ENCODE measurements around the gene DCAF4.

Gene DCAF4

GRCh38 chr14:72889366-72889765 is 36.9 kb upstream of the DCAF4 start:
- TF ChIP-seq TAF1 (IDR thresholded peaks at IDR 0.05; ENCODE audit: borderline replicate concordance, insufficient read depth, low read length) (no peak), REST (IDR thresholded peaks at IDR 0.05; ENCODE audit: insufficient read depth in 1 of 2, low read depth in 2 of 2, low read length in 2 of 2) (no peak), POLR2AphosphoS5 (IDR thresholded peaks at IDR 0.05; ENCODE audit: low read depth, low read length) (no peak), FOXP2 (optimal IDR thresholded peaks at IDR 0.05; ENCODE audit: borderline replicate concordance, extremely low read depth, extremely low read length, insufficient read depth) (no peak), SIN3A (IDR thresholded peaks at IDR 0.05; ENCODE audit: borderline replicate concordance, insufficient read depth, low read length) (no peak)

- TF ChIP-seq SIN3A (IDR thresholded peaks at IDR 0.05; ENCODE audit: borderline replicate concordance, insufficient read depth, low read length) (no peak), POLR2AphosphoS5 (IDR thresholded peaks at IDR 0.05; ENCODE audit: low read depth, low read length) (no peak), REST (IDR thresholded peaks at IDR 0.05; ENCODE audit: insufficient read depth in 1 of 2, low read depth in 2 of 2, low read length in 2 of 2) (no peak), TAF1 (IDR thresholded peaks at IDR 0.05; ENCODE audit: borderline replicate concordance, insufficient read depth, low read length) (no peak), FOXP2 (optimal IDR thresholded peaks at IDR 0.05; ENCODE audit: borderline replicate concordance, extremely low read depth, extremely low read length, insufficient read depth) (no peak)
Observed at GRCh38 chr14:72891666-72892102, 34.6 kb upstream of the DCAF4 start.

- TF ChIP-seq FOXP2 (optimal IDR thresholded peaks at IDR 0.05; ENCODE audit: borderline replicate concordance, extremely low read depth, extremely low read length, insufficient read depth) (no peak), POLR2AphosphoS5 (IDR thresholded peaks at IDR 0.05; ENCODE audit: low read depth, low read length) (no peak), SIN3A (IDR thresholded peaks at IDR 0.05; ENCODE audit: borderline replicate concordance, insufficient read depth, low read length) (no peak), TAF1 (IDR thresholded peaks at IDR 0.05; ENCODE audit: borderline replicate concordance, insufficient read depth, low read length) (no peak), REST (IDR thresholded peaks at IDR 0.05; ENCODE audit: insufficient read depth in 1 of 2, low read depth in 2 of 2, low read length in 2 of 2) (no peak)
Observed at GRCh38 chr14:72892103-72892878, 34.0 kb upstream of the DCAF4 start.

GRCh38 chr14:72892879-72893635 is 33.2 kb upstream of the DCAF4 start:
- no peak for TF ChIP-seq POLR2AphosphoS5 (IDR thresholded peaks at IDR 0.05; ENCODE audit: low read depth, low read length)
- no peak for TF ChIP-seq TAF1 (IDR thresholded peaks at IDR 0.05; ENCODE audit: borderline replicate concordance, insufficient read depth, low read length)
- no peak for TF ChIP-seq REST (IDR thresholded peaks at IDR 0.05; ENCODE audit: insufficient read depth in 1 of 2, low read depth in 2 of 2, low read length in 2 of 2)
- TF ChIP-seq FOXP2 (optimal IDR thresholded peaks at IDR 0.05; ENCODE audit: borderline replicate concordance, extremely low read depth, extremely low read length, insufficient read depth) = no peak
- no peak for TF ChIP-seq SIN3A (IDR thresholded peaks at IDR 0.05; ENCODE audit: borderline replicate concordance, insufficient read depth, low read length)
